Tibial nerve (tissue), 3 donors: ENCODE data around the gene RILPL2.

Experiments
- POLR2A ChIP-seq, 2 donors: fragments of 450-650 bp; IDR thresholded peaks; one replicate each; pipeline ENCODE4 v1.6.1; 2017; ENCODE audit warnings: antibody characterized with exemption in 2 of 2, mild to moderate bottlenecking in 2 of 2, moderate library complexity in 2 of 2
- TF ChIP-seq, protein P1 (sequence below), 5 experiments: fragments of 200-600 bp in 3 of 5; fragments of 450-650 bp in 2 of 5; sonication (generic) in 3 of 5; IDR thresholded peaks; one replicate each; pipeline ENCODE4 v1.5.1; 2016 to 2019; ENCODE audit warnings: antibody characterized with exemption in 5 of 5, mild to moderate bottlenecking in 3 of 5, moderate library complexity in 2 of 5

GRCh38 chr12:123449249-123449733 lies 12.8 kb upstream of the RILPL2 start:
- no peak for TF ChIP-seq POLR2A (IDR thresholded peaks at IDR 0.05)
- TF ChIP-seq, protein P1, sequence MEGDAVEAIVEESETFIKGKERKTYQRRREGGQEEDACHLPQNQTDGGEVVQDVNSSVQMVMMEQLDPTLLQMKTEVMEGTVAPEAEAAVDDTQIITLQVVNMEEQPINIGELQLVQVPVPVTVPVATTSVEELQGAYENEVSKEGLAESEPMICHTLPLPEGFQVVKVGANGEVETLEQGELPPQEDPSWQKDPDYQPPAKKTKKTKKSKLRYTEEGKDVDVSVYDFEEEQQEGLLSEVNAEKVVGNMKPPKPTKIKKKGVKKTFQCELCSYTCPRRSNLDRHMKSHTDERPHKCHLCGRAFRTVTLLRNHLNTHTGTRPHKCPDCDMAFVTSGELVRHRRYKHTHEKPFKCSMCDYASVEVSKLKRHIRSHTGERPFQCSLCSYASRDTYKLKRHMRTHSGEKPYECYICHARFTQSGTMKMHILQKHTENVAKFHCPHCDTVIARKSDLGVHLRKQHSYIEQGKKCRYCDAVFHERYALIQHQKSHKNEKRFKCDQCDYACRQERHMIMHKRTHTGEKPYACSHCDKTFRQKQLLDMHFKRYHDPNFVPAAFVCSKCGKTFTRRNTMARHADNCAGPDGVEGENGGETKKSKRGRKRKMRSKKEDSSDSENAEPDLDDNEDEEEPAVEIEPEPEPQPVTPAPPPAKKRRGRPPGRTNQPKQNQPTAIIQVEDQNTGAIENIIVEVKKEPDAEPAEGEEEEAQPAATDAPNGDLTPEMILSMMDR (IDR thresholded peaks at IDR 0.05), result no peak
